ENCODE data around the gene GLI3. TPM values are rescaled to one million over a fixed set of nuclear protein-coding genes. Genes with fewer than 3 reads are reported as not detected.

Gene GLI3
- total and polyA plus RNA-seq, 2 of the 4 experiments (the other 2 are of a cell fraction): 1.3 to 3.9 TPM

DNA sequence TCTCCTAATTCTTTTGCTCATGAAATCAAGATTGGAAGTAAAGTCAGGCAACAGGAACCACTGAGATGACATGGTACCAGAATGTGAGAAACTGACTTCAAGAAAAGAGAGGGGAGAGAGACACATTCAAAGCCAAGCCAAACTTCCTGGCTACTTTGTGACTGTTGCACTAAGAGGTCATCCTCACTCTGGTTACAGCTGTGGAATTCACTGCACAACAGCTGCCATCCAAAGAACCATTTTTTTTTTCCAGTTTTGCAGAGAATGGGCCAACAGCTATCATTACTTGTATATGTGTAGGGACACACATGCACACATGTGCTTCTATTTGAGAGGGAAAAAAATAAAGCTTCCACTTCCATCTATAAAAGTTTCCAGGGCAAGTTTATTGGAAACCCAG is 203.5 kb downstream of the GLI3 start:
- no peak overlapping the region for H3K4me3 ChIP-seq (ENCODE audit: insufficient read depth, low read depth, low read length)
- H3K27me3 ChIP-seq (ENCODE audit: control insufficient read depth, insufficient read depth, low read length): no peaks in the 10 kb centered on the region
- ChIA-PET POLR2A (ENCODE audit: unreplicated experiment) (no interaction called here), CTCF (interaction anchor here (0.7 kb wide), 1 partner anchor 396 kb away, joined by 3 read pairs; no protein-coding TSS in a partner anchor)
- intact Hi-C loops (cut with micrococcal nuclease): no loop called here
- H4K8ac ChIP-seq (ENCODE audit: low read depth in 2 of 2, low read length in 2 of 2): no peak overlapping the region
- no peak overlapping the region for H3K9ac ChIP-seq (ENCODE audit: low read depth, low read length)
- no peaks in the 10 kb centered on the region for H3K4me1 ChIP-seq (ENCODE audit: control insufficient read depth, insufficient read depth, low read length)
- dilution Hi-C loops (cut with HindIII; ENCODE audit: low sequenced_read_pairs, unreplicated experiment): no loop called here
- H4K20me1 ChIP-seq (ENCODE audit: insufficient read depth, low read length): no peaks in the 10 kb centered on the region
- no peak overlapping the region for H3K56ac ChIP-seq (ENCODE audit: extremely low read depth, insufficient read depth, low read length)
- no TSS peak for BruUV-seq (replicated peaks)
- no peaks in the 10 kb centered on the region for H3K9me3 ChIP-seq (ENCODE audit: control insufficient read depth, insufficient read depth, low read length)
- H2AFZ ChIP-seq (replicated peaks; ENCODE audit: low read length, poor library complexity): no peak overlapping the region
- no peak overlapping the region for H4K5ac ChIP-seq (ENCODE audit: low read depth, low read length)
- H3K36me3 ChIP-seq (ENCODE audit: control insufficient read depth, insufficient read depth, low read length): peaks cover 22% of the 10 kb centered on the region
- H2BK5ac ChIP-seq (ENCODE audit: low read depth, low read length, poor library complexity, severe bottlenecking): no peak overlapping the region
- 0 out of 2 replicates have a peak, but pooled peaks cover 3% of the 10 kb centered on the region for H3K9me1 ChIP-seq (ENCODE audit: insufficient read depth, low read length)
- H3K18ac ChIP-seq (ENCODE audit: low read depth, low read length): no peak overlapping the region
- no peak overlapping the region for H3K4ac ChIP-seq (ENCODE audit: low read depth, low read length)
- no peak overlapping the region for H2BK20ac ChIP-seq (ENCODE audit: low read depth, low read length)
- H2BK120ac ChIP-seq (ENCODE audit: low read depth, low read length): no peak overlapping the region
- H3K14ac ChIP-seq (replicated peaks; ENCODE audit: low read depth, low read length): no peak overlapping the region
- no peak overlapping the region for H2AK9ac ChIP-seq (replicated peaks; ENCODE audit: low read depth, low read length, poor library complexity)
- H2BK15ac ChIP-seq (ENCODE audit: low read depth, low read length): no peak overlapping the region
- TF ChIP-seq RFX5 (IDR thresholded peaks at IDR 0.05; ENCODE audit: low read depth, low read length) (no peak), FOS (IDR thresholded peaks at IDR 0.05; ENCODE audit: low read depth, low read length) (no peak), CTCF (conservative IDR thresholded peaks at IDR 0.05; ENCODE audit: low read depth, low read length) (no peak), USF2 (IDR thresholded peaks at IDR 0.05; ENCODE audit: low read depth, low read length) (no peak), MAZ (IDR thresholded peaks at IDR 0.05; ENCODE audit: borderline replicate concordance, low read depth, low read length) (no peak), POLR2A (IDR thresholded peaks at IDR 0.05; ENCODE audit: low read depth, low read length) (no peak), CHD1 (IDR thresholded peaks at IDR 0.05; ENCODE audit: low read depth, low read length) (no peak), SMC3 (IDR thresholded peaks at IDR 0.05; ENCODE audit: low read depth, low read length) (no peak), NFE2L2 (IDR thresholded peaks at IDR 0.05; ENCODE audit: low read depth, low read length) (no peak), RAD21 (IDR thresholded peaks at IDR 0.05; ENCODE audit: low read length) (no peak), BHLHE40 (IDR thresholded peaks at IDR 0.05; ENCODE audit: low read depth, low read length) (no peak), MXI1 (IDR thresholded peaks at IDR 0.05; ENCODE audit: borderline replicate concordance, low read depth, low read length) (no peak), RCOR1 (IDR thresholded peaks at IDR 0.05; ENCODE audit: insufficient replicate concordance, low read length) (no peak), CEBPB (IDR thresholded peaks at IDR 0.05; ENCODE audit: low read depth, low read length) (no peak), MAFK (IDR thresholded peaks at IDR 0.05; ENCODE audit: low read depth, low read length) (no peak)
- TF ChIP-seq, protein P1, sequence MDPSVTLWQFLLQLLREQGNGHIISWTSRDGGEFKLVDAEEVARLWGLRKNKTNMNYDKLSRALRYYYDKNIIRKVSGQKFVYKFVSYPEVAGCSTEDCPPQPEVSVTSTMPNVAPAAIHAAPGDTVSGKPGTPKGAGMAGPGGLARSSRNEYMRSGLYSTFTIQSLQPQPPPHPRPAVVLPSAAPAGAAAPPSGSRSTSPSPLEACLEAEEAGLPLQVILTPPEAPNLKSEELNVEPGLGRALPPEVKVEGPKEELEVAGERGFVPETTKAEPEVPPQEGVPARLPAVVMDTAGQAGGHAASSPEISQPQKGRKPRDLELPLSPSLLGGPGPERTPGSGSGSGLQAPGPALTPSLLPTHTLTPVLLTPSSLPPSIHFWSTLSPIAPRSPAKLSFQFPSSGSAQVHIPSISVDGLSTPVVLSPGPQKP (IDR thresholded peaks at IDR 0.05; ENCODE audit: borderline replicate concordance, low read depth, low read length): no peak
- no peak overlapping the region for H3K27ac ChIP-seq (ENCODE audit: insufficient read depth, low read length)
- H2AK5ac ChIP-seq (ENCODE audit: low read depth, low read length): no peak overlapping the region
- ATAC-seq (ENCODE audit: low read depth) (no peak), DNase-seq (no peak)
- H3K23ac ChIP-seq (ENCODE audit: low read depth, low read length): no peak overlapping the region
- H3K4me2 ChIP-seq (ENCODE audit: low read depth, low read length): no peak overlapping the region
- in situ Hi-C loops (cut with MboI; ENCODE audit: low sequenced_read_pairs): no loop called here
- H3K79me1 ChIP-seq (ENCODE audit: low read depth in 1 of 2, low read length in 2 of 2): no peaks in the 10 kb centered on the region
- no peak overlapping the region for H4K91ac ChIP-seq (ENCODE audit: insufficient read depth, low read depth, low read length)

Measured in IMR-90 (cell line).